CD14-positive monocyte (primary cell): ENCODE results near the gene SFI1. TPM values are rescaled to one million over a fixed set of nuclear protein-coding genes. Genes with fewer than 3 reads are reported as not detected.

ENCODE experiments used
- DNase-seq, 3 donors: peaks; one replicate each; pipeline ENCODE4 v3.0.0-alpha.2; 2011 to 2022
- H2AFZ ChIP-seq: 2 replicates; pipeline ENCODE4 v1.6.0; 2012; ENCODE audit warnings: mild to moderate bottlenecking, low read depth, low read length, inconsistent platforms; ENCODE audit not compliant: insufficient read depth, poor library complexity, severe bottlenecking
- H3K27ac ChIP-seq, 2 donors: 1 replicate in 1 of 2; 2 replicates in 1 of 2; pipeline ENCODE4 v1.5.1; 2012 to 2013; ENCODE audit warnings: low read length in 2 of 2, control low read depth in 1 of 2, inconsistent platforms in 1 of 2, low read depth in 1 of 2, mild to moderate bottlenecking in 1 of 2
- H3K27me3 ChIP-seq, 2 donors: one replicate each; pipeline versions ENCODE4 v1.6.0 to v1.6.1; 2011 to 2013; ENCODE audit warnings: low read length in 2 of 2; ENCODE audit not compliant: control insufficient read depth in 2 of 2, insufficient read depth in 2 of 2
- H3K36me3 ChIP-seq, 2 donors: replicated peaks in 1 of 2; 1 replicate in 1 of 2; 2 replicates in 1 of 2; pipeline versions ENCODE4 v1.5.1 to v1.6.1; 2012 to 2013; ENCODE audit warnings: low read length in 2 of 2, control low read depth in 1 of 2, inconsistent platforms in 1 of 2, mild to moderate bottlenecking in 1 of 2; ENCODE audit not compliant: insufficient read depth in 2 of 2, control insufficient read depth in 1 of 2
- H3K4me1 ChIP-seq, 2 donors: 1 replicate in 1 of 2; 2 replicates in 1 of 2; pipeline versions ENCODE4 v1.5.1 to v1.6.1; 2012 to 2013; ENCODE audit warnings: low read length in 2 of 2, control low read depth in 1 of 2, inconsistent platforms in 1 of 2, mild to moderate bottlenecking in 1 of 2, moderate library complexity in 1 of 2; ENCODE audit not compliant: insufficient read depth in 2 of 2, control insufficient read depth in 1 of 2
- H3K4me2 ChIP-seq: replicated peaks from 2 replicates; pipeline ENCODE3; 2012; ENCODE audit warnings: low read length, moderate library complexity, mild to moderate bottlenecking; ENCODE audit not compliant: poor library complexity, severe bottlenecking; ENCODE audit errors: extremely low read depth
- H3K4me3 ChIP-seq, 3 experiments: fragments of 200-600 bp in 1 of 3; sonication (generic) in 1 of 3; replicated peaks in 1 of 3; 1 replicate in 2 of 3; 2 replicates in 1 of 3; pipeline ENCODE4 v1.5.1; 2011 to 2013; ENCODE audit warnings: low read length in 3 of 3, mild to moderate bottlenecking in 3 of 3, control low read depth in 2 of 3, low read depth in 2 of 3, inconsistent platforms in 1 of 3, moderate library complexity in 1 of 3
- H3K79me2 ChIP-seq: 2 replicates; pipeline ENCODE4 v1.6.0; 2012; ENCODE audit warnings: mild to moderate bottlenecking, control low read depth, inconsistent platforms, low read length, moderate library complexity; ENCODE audit not compliant: insufficient read depth
- H3K9ac ChIP-seq: 2 replicates; pipeline ENCODE4 v1.6.0; 2017; ENCODE audit warnings: low read length, mild to moderate bottlenecking; ENCODE audit not compliant: insufficient read depth, poor library complexity, severe bottlenecking
- H3K9me3 ChIP-seq, 2 donors: replicated peaks in 1 of 2; 1 replicate in 1 of 2; 2 replicates in 1 of 2; pipeline versions ENCODE4 v1.5.1 to v1.6.1; 2012 to 2013; ENCODE audit warnings: low read length in 2 of 2, control low read depth in 1 of 2; ENCODE audit not compliant: control insufficient read depth in 1 of 2, insufficient read depth in 1 of 2
- H4K20me1 ChIP-seq: 2 replicates; pipeline ENCODE4 v1.6.0; 2012; ENCODE audit warnings: mild to moderate bottlenecking, low read length, control low read depth, moderate library complexity; ENCODE audit not compliant: insufficient read depth
- H3K27ac Mint-ChIP-seq, 7 donors: one replicate each; pipeline ENCODE4 v1.8.0; 2020; ENCODE audit warnings: mild to moderate bottlenecking in 7 of 7, mixed read lengths in 7 of 7, moderate library complexity in 6 of 7, inconsistent platforms in 2 of 7
- H3K27me3 Mint-ChIP-seq, 3 donors: one replicate each; pipeline ENCODE4 v1.8.0; 2021 to 2022; ENCODE audit warnings: low read depth in 3 of 3, mild to moderate bottlenecking in 3 of 3, mixed read lengths in 3 of 3, moderate library complexity in 3 of 3, inconsistent platforms in 1 of 3
- H3K36me3 Mint-ChIP-seq, 2 donors: one replicate each; pipeline ENCODE4 v1.8.0; 2020; ENCODE audit warnings: mixed read lengths in 2 of 2, inconsistent platforms in 1 of 2, mild to moderate bottlenecking in 1 of 2
- H3K4me1 Mint-ChIP-seq: one replicate; pipeline ENCODE4 v1.8.0; 2020; ENCODE audit warnings: mild to moderate bottlenecking, mixed read lengths
- H3K4me3 Mint-ChIP-seq, 2 donors: one replicate each; pipeline ENCODE4 v1.8.0; 2020; ENCODE audit warnings: mild to moderate bottlenecking in 2 of 2, mixed read lengths in 2 of 2, moderate library complexity in 1 of 2
- H3K9me3 Mint-ChIP-seq, 7 donors: one replicate each; pipeline ENCODE4 v1.8.0; 2020 to 2022; ENCODE audit warnings: mixed read lengths in 7 of 7, mild to moderate bottlenecking in 6 of 7, moderate library complexity in 6 of 7, inconsistent platforms in 2 of 7
- CTCF ChIP-seq: fragments of 200-600 bp; IDR thresholded peaks from one replicate; pipeline ENCODE4 v1.8.0; 2022; ENCODE audit warnings: antibody characterized with exemption, mild to moderate bottlenecking
- WGBS: methylation state at CpG from one replicate; pipeline ENCODE4 v1.1.5; 2013; ENCODE audit warnings: missing lambda C conversion rate; ENCODE audit not compliant: insufficient coverage; 5-methylcytosine and 5-hydroxymethylcytosine counted together
- intact Hi-C, 2 donors: fragments of 100-400 bp; cut with micrococcal nuclease; formaldehyde crosslinking; loops; one replicate each; pipeline versions ENCODE4 v1.15.0 to v1.15.1; 2023
- polyA plus RNA-seq, 3 donors: library from polyadenylated mRNA; depleted of rRNA in 1 of 3; unstranded in 2 of 3; stranded (reverse) in 1 of 3; fragments of 300-500 nt in 2 of 3; fragments of >200 nt in 1 of 3; fragmentation: Illumina TruSeq in 2 of 3; gene quantifications; 1 replicate in 2 of 3; 2 replicates in 1 of 3; pipeline ENCODE4 v1.2.3, GENCODE V29; 2012 to 2021

SFI1 gene
- polyA plus RNA-seq, 3 donors, result 1.7 to 43.4 (median 3.6) TPM

GRCh38 chr22:31609716-31610115, 113.4 kb downstream of the SFI1 start:
- Histone ChIP-seq H3K79me2 (no peaks in the 10 kb centered on the region), H3K27me3 (no peaks in the 10 kb centered on the region), H3K36me3 (peaks cover 12 to 27% of the 10 kb centered on the region in 2 donors), H3K4me1 (no peaks in the 10 kb centered on the region), H3K9me3 (no peaks in the 10 kb centered on the region), H3K9ac (peak overlapping the region; percentile 4), H3K4me3 (no peak overlapping the region), H2AFZ (no peak overlapping the region), H3K27ac (no peak overlapping the region), H3K4me2 (no peak overlapping the region), H4K20me1 (no peaks in the 10 kb centered on the region)
- no peak for DNase-seq
- Mint-ChIP-seq H3K27ac (no peak overlapping the region), H3K36me3 (peaks cover 37 to 38% of the 10 kb centered on the region in 2 donors), H3K9me3 (no peaks in the 10 kb centered on the region), H3K4me3 (no peak overlapping the region), H3K27me3 (peaks cover 0 to 1% (median 0%) of the 10 kb centered on the region in 3 donors), H3K4me1 (peaks cover 3% of the 10 kb centered on the region)
- no peak for TF ChIP-seq CTCF
- intact Hi-C loops, result no loop called here
- 94% methylated on average over 10 of the region's 10 CpGs for WGBS

GRCh38 chr22:31610611-31611010, 114.3 kb downstream of the SFI1 start:
- intact Hi-C loops, result no loop called here
- H3K9me3 ChIP-seq, result no peaks in the 10 kb centered on the region
- no peak overlapping the region for H2AFZ ChIP-seq
- 90% methylated on average over 2 of the region's 6 CpGs for WGBS
- peaks cover 12 to 27% of the 10 kb centered on the region in 2 donors for H3K36me3 ChIP-seq
- no peaks in the 10 kb centered on the region for H3K9me3 Mint-ChIP-seq
- no peaks in the 10 kb centered on the region for H3K79me2 ChIP-seq
- H3K27me3 ChIP-seq, result no peaks in the 10 kb centered on the region
- TF ChIP-seq CTCF, result no peak
- peaks cover 0 to 1% (median 0%) of the 10 kb centered on the region in 3 donors for H3K27me3 Mint-ChIP-seq
- H3K36me3 Mint-ChIP-seq, result peaks cover 33 to 38% of the 10 kb centered on the region in 2 donors
- no peak for DNase-seq
- no peak overlapping the region for H3K4me3 ChIP-seq
- H3K27ac Mint-ChIP-seq, result peak overlapping the region in 2 of 7 donors; percentile 19 to 80
- H3K9ac ChIP-seq, result no peak overlapping the region
- no peak overlapping the region for H3K4me3 Mint-ChIP-seq
- no peak overlapping the region for H3K4me2 ChIP-seq
- H3K4me1 ChIP-seq, result peaks cover 2 to 7% of the 10 kb centered on the region in 2 donors
- peaks cover 9% of the 10 kb centered on the region for H3K4me1 Mint-ChIP-seq
- H3K27ac ChIP-seq, result no peak overlapping the region
- peaks cover 9% of the 10 kb centered on the region for H4K20me1 ChIP-seq
